Mesenteric fat pad (tissue), 1 donor: ENCODE measurements around the gene TRPM8. TPM values are rescaled to one million over a fixed set of nuclear protein-coding genes. Genes with fewer than 3 reads are reported as not detected.

Source experiments
- DNase-seq: peaks from one replicate; pipeline ENCODE4 v3.0.0-alpha.2; 2020; ENCODE audit warnings: low spot score
- total RNA-seq: library from RNA; stranded (reverse); fragmentation: NEBNext Ultra II Directional; extraction: Animal tissue kit (Norgen Biotek cat#: 25700); gene quantifications from one replicate; pipeline ENCODE4 v1.2.1, GENCODE V29; 2021
- donor health status: DM: yes; HTN: yes; CAD: no.

The TRPM8 gene
- total RNA-seq, 1 donor from 2014 or later = not detected

GRCh38 chr2:233999182-233999581 lies 82.0 kb downstream of the TRPM8 start:
- no peak for DNase-seq

GRCh38 chr2:234001380-234002160 lies 84.4 kb downstream of the TRPM8 start:
- no peak for DNase-seq

GRCh38 chr2:234002281-234002680 lies 85.1 kb downstream of the TRPM8 start:
- DNase-seq = no peak

- DNase-seq = no peak
Observed at GRCh38 chr2:234003972-234004617, 86.9 kb downstream of the TRPM8 start.

GRCh38 chr2:234005126-234005525 lies 88.0 kb downstream of the TRPM8 start:
- DNase-seq = no peak

GRCh38 chr2:234006501-234006900 lies 89.3 kb downstream of the TRPM8 start:
- DNase-seq = no peak

GRCh38 chr2:234014427-234014826 lies 97.3 kb downstream of the TRPM8 start:
- no peak for DNase-seq

- DNase-seq = no peak
Observed at GRCh38 chr2:234015861-234016260, 98.7 kb downstream of the TRPM8 start.

- DNase-seq = no peak
Observed at GRCh38 chr2:234019896-234020295, 102.7 kb downstream of the TRPM8 start.

GRCh38 chr2:234020332-234020731 lies 103.2 kb downstream of the TRPM8 start:
- no peak for DNase-seq

GRCh38 chr2:234022424-234022823 lies 105.3 kb downstream of the TRPM8 start:
- DNase-seq = no peak

GRCh38 chr2:234024304-234024703 lies 107.1 kb downstream of the TRPM8 start:
- no peak for DNase-seq

GRCh38 chr2:234025466-234025865 lies 108.3 kb downstream of the TRPM8 start:
- DNase-seq = no peak

- DNase-seq = no peak
Observed at GRCh38 chr2:234025891-234026401, 108.8 kb downstream of the TRPM8 start.

GRCh38 chr2:234026693-234027254 lies 109.6 kb downstream of the TRPM8 start:
- DNase-seq = no peak

GRCh38 chr2:234027641-234028040 lies 110.5 kb downstream of the TRPM8 start:
- no peak for DNase-seq

- no peak for DNase-seq
Observed at GRCh38 chr2:234029150-234029733, 112.1 kb downstream of the TRPM8 start.

- no peak for DNase-seq
Observed at GRCh38 chr2:234031207-234031606, 114.0 kb downstream of the TRPM8 start.

- DNase-seq = no peak
Observed at GRCh38 chr2:234032279-234032856, 115.2 kb downstream of the TRPM8 start.

- no peak for DNase-seq
Observed at GRCh38 chr2:234033174-234033573, 116.0 kb downstream of the TRPM8 start.

GRCh38 chr2:234033885-234034284 lies 116.7 kb downstream of the TRPM8 start:
- DNase-seq = no peak
